Spleen (tissue), 11 donors: ENCODE measurements around the gene SLTM. TPM values are rescaled to one million over a fixed set of nuclear protein-coding genes. Genes with fewer than 3 reads are reported as not detected.
A peak's percentile ranks its signal among the peaks of the same experiment; 100 is the strongest.

ENCODE experiments used
- DNase-seq: peaks from one replicate; pipeline ENCODE4 v3.0.0-alpha.2; 2020
- H3K27ac ChIP-seq, 8 donors: fragments of 200-600 bp; sonication (generic) in 7 of 8; 1 replicate in 4 of 8; 2 replicates in 4 of 8; pipeline versions ENCODE4 v1.5.0 to v1.8.0; 2016 to 2021; ENCODE audit warnings: inconsistent platforms in 4 of 8, mild to moderate bottlenecking in 4 of 8, moderate library complexity in 1 of 8
- H3K27me3 ChIP-seq, 7 donors: fragments of 200-600 bp; sonication (generic) in 6 of 7; replicated peaks in 1 of 7; 1 replicate in 4 of 7; 2 replicates in 3 of 7; pipeline versions ENCODE4 v1.5.0 to v1.8.0; 2016 to 2021; ENCODE audit warnings: inconsistent platforms in 3 of 7, mild to moderate bottlenecking in 1 of 7
- H3K36me3 ChIP-seq, 6 donors: fragments of 200-600 bp; sonication (generic) in 5 of 6; 1 replicate in 4 of 6; 2 replicates in 2 of 6; pipeline versions ENCODE4 v1.5.0 to v1.8.0; 2016 to 2021; ENCODE audit warnings: inconsistent platforms in 2 of 6
- H3K4me1 ChIP-seq, 6 donors: fragments of 200-600 bp; sonication (generic) in 5 of 6; 1 replicate in 3 of 6; 2 replicates in 3 of 6; pipeline versions ENCODE4 v1.5.0 to v1.8.0; 2016 to 2021; ENCODE audit warnings: inconsistent platforms in 3 of 6
- H3K4me3 ChIP-seq, 8 donors: fragments of 200-600 bp; sonication (generic) in 7 of 8; 1 replicate in 4 of 8; 2 replicates in 4 of 8; pipeline versions ENCODE4 v1.5.0 to v1.8.0; 2016 to 2021; ENCODE audit warnings: inconsistent platforms in 4 of 8, mild to moderate bottlenecking in 4 of 8, moderate library complexity in 2 of 8
- H3K9me3 ChIP-seq, 8 donors: fragments of 200-600 bp; sonication (generic) in 7 of 8; 1 replicate in 4 of 8; 2 replicates in 4 of 8; pipeline versions ENCODE4 v1.5.0 to v1.8.0; 2016 to 2021; ENCODE audit warnings: inconsistent platforms in 4 of 8
- POLR2A ChIP-seq, 3 donors: fragments of 450-650 bp; IDR thresholded peaks; one replicate each; pipeline ENCODE4 v1.5.1; 2017; ENCODE audit warnings: antibody characterized with exemption in 3 of 3, mild to moderate bottlenecking in 1 of 3
- POLR2AphosphoS5 ChIP-seq, 3 donors: sonication (generic); formaldehyde crosslinking; IDR thresholded peaks; one replicate each; pipeline ENCODE4 v1.5.1; 2017; ENCODE audit warnings: antibody characterized with exemption in 3 of 3
- WGBS, 5 donors: extraction: QIAGEN DNeasy Blood & Tissue Kit in 3 of 5; methylation state at CpG; one replicate each; pipeline versions ENCODE4 v1.1.5 to v1.1.7; 2013 to 2018; 5-methylcytosine and 5-hydroxymethylcytosine counted together
- intact Hi-C: fragments of 100-400 bp; cut with DNase I; formaldehyde crosslinking; loops from one replicate; pipeline ENCODE4 v1.15.0; 2023; ENCODE audit warnings: low total_unique reads
- polyA plus RNA-seq, 3 donors: library from polyadenylated mRNA; stranded (reverse); fragments of 200-250 nt; gene quantifications; one replicate each; pipeline ENCODE4 v1.2.1, GENCODE V29; 2013
- total RNA-seq, 7 donors: library from RNA; depleted of rRNA in 3 of 7; stranded (reverse); fragments of >200 nt in 3 of 7; fragmentation: NEBNext Ultra II Directional in 4 of 7; extraction: Animal tissue kit (Norgen Biotek cat#: 25700) in 4 of 7; gene quantifications; one replicate each; pipeline versions ENCODE4 v1.1.0 to v1.2.1, GENCODE V29; 2016 to 2021
- TF ChIP-seq, protein P1 (sequence below), 11 experiments: fragments of 200-600 bp in 7 of 11; fragments of 450-650 bp in 4 of 11; sonication (generic) in 4 of 11; IDR thresholded peaks in 8 of 11; conservative IDR thresholded peaks in 3 of 11; 1 replicate in 7 of 11; 2 replicates in 4 of 11; pipeline versions ENCODE4 v1.4.0 to v1.8.0; 2016 to 2021; ENCODE audit warnings: antibody characterized with exemption in 11 of 11, inconsistent platforms in 4 of 11, mild to moderate bottlenecking in 1 of 11
- donor health status: healthy with polysubstance abuse.
- donor health status: DM: no; HTN: no; CAD: no; lungs with moderate emphysema.
- donor health status: DM: no; HTN: no; CAD: no.
- donor health status: Bipolar disorder and iron deficiency.
- donor health status: healthy.
- donor health status: DM: no; HTN: no; CAD: no.
- donor health status: DM: yes; HTN: yes; CAD: no.

The SLTM gene
- total and polyA plus RNA-seq, 10 donors: 43.7 to 176 (median 109) TPM

DNA sequence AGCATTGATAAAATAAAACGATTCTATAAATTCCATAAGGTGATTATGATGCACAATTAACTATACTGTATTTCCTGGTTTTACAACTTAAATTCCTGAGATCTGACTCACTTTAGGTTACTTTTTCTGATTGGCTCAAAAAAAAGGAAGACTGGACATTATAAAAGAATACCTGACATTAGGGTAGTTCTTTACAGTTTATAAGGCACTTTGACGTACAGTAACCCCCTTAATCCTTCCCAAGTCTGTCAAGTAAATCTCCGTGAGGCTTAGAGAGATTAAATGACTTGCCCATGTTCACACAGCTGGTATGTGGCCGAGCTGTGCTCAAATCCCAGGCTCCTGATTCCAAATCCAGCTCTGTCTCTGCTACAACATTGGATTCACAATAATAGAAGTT, 1.0 kb upstream of the SLTM start:
- Histone ChIP-seq H3K36me3 (peaks cover 0 to 12% (median 3%) of the 10 kb centered on the region in 6 donors), H3K4me3 (peak overlapping the region in 4 of 8 donors; percentile 23 to 94 (median 76)), H3K27me3 (no peaks in the 10 kb centered on the region), H3K27ac (peak overlapping the region; percentile 96 to 100 (median 100)), H3K9me3 (no peaks in the 10 kb centered on the region), H3K4me1 (peaks cover 5 to 42% (median 36%) of the 10 kb centered on the region in 6 donors)
- no peak for TF ChIP-seq POLR2AphosphoS5 (IDR thresholded peaks at IDR 0.05)
- TF ChIP-seq, protein P1, sequence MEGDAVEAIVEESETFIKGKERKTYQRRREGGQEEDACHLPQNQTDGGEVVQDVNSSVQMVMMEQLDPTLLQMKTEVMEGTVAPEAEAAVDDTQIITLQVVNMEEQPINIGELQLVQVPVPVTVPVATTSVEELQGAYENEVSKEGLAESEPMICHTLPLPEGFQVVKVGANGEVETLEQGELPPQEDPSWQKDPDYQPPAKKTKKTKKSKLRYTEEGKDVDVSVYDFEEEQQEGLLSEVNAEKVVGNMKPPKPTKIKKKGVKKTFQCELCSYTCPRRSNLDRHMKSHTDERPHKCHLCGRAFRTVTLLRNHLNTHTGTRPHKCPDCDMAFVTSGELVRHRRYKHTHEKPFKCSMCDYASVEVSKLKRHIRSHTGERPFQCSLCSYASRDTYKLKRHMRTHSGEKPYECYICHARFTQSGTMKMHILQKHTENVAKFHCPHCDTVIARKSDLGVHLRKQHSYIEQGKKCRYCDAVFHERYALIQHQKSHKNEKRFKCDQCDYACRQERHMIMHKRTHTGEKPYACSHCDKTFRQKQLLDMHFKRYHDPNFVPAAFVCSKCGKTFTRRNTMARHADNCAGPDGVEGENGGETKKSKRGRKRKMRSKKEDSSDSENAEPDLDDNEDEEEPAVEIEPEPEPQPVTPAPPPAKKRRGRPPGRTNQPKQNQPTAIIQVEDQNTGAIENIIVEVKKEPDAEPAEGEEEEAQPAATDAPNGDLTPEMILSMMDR (IDR thresholded peaks at IDR 0.05 in 8 of 11, conservative IDR thresholded peaks at IDR 0.05 in 3 of 11): no peak
- TF ChIP-seq POLR2A (IDR thresholded peaks at IDR 0.05): no peak
- 83 to 93% (median 87%) methylated on average over 4 of the region's 4 CpGs for WGBS, 5 donors
- DNase-seq: no peak
- intact Hi-C loops: loop anchor here (10.0 kb wide), 1 partner anchor 160 kb away; the partner anchor contains the start of gene MINDY2

DNA sequence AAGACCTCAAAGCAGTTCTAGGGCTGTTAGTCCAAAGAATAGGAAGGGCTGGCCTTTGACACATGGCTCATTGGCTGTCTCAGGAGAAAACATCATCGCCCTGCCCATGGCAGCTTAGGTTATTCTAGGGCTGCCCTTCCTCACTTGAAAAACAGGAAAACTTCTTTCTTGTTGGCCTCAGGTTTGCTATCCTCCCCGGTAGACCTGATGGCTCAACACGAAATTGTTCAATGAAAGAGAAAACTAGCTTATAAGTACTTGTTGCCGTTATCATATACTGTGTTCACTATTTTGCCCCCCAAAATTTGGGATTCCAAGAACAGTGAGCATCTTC, 602 bp upstream of the SLTM start:
- peak overlapping the region; percentile 23 to 94 (median 70) for H3K4me3 ChIP-seq
- no peak for DNase-seq
- TF ChIP-seq, protein P1 (IDR thresholded peaks at IDR 0.05 in 8 of 11, conservative IDR thresholded peaks at IDR 0.05 in 3 of 11): no peak
- TF ChIP-seq POLR2A (IDR thresholded peaks at IDR 0.05): no peak
- no peaks in the 10 kb centered on the region for H3K27me3 ChIP-seq
- H3K36me3 ChIP-seq: peaks cover 0 to 16% (median 7%) of the 10 kb centered on the region in 6 donors
- H3K9me3 ChIP-seq: no peaks in the 10 kb centered on the region
- 18 to 27% (median 20%) methylated on average over 4 of the region's 4 CpGs for whole genome bisulfite sequencing, 5 donors
- H3K4me1 ChIP-seq: peaks cover 5 to 46% (median 36%) of the 10 kb centered on the region in 6 donors
- peak overlapping the region; percentile 96 to 100 (median 100) for H3K27ac ChIP-seq
- intact Hi-C loops: loop anchor here (10.0 kb wide), 1 partner anchor 159 kb away; the partner anchor contains the start of gene MINDY2

GRCh38 chr15:58932710-58933280, 684 bp downstream of the SLTM start:
- intact Hi-C loops: loop anchor here (10.0 kb wide), 1 partner anchor 158 kb away; the partner anchor contains the start of gene MINDY2
- Histone ChIP-seq H3K27ac (peak overlapping the region; percentile 96 to 100 (median 100)), H3K9me3 (no peaks in the 10 kb centered on the region), H3K36me3 (peaks cover 0 to 29% (median 18%) of the 10 kb centered on the region in 6 donors), H3K27me3 (no peaks in the 10 kb centered on the region), H3K4me3 (peak overlapping the region; percentile 56 to 94 (median 70)), H3K4me1 (peaks cover 5 to 53% (median 38%) of the 10 kb centered on the region in 6 donors)
- WGBS, 5 donors: 0 to 1% (median 0%) methylated on average over 22 to 37 of the region's 37 CpGs
- TF ChIP-seq POLR2A (IDR thresholded peaks at IDR 0.05): no peak
- TF ChIP-seq, protein P1 (IDR thresholded peaks at IDR 0.05 in 8 of 11, conservative IDR thresholded peaks at IDR 0.05 in 3 of 11): no peak
- no peak for TF ChIP-seq POLR2AphosphoS5 (IDR thresholded peaks at IDR 0.05)
- DNase-seq: no peak

- TF ChIP-seq POLR2AphosphoS5 (IDR thresholded peaks at IDR 0.05) (peak in 1 of 3 donors; percentile 9), POLR2A (IDR thresholded peaks at IDR 0.05) (no peak)
- TF ChIP-seq, protein P1 (IDR thresholded peaks at IDR 0.05 in 8 of 11, conservative IDR thresholded peaks at IDR 0.05 in 3 of 11): no peak
- Histone ChIP-seq H3K36me3 (peaks cover 0 to 36% (median 25%) of the 10 kb centered on the region in 6 donors), H3K27ac (peak overlapping the region; percentile 4 to 100 (median 100)), H3K4me1 (peaks cover 5 to 59% (median 38%) of the 10 kb centered on the region in 6 donors), H3K27me3 (no peaks in the 10 kb centered on the region), H3K4me3 (peak overlapping the region; percentile 56 to 94 (median 70)), H3K9me3 (no peaks in the 10 kb centered on the region)
- intact Hi-C loops: loop anchor here (10.0 kb wide), 1 partner anchor 157 kb away; the partner anchor contains the start of gene MINDY2
- 0 to 3% (median 1%) methylated on average over 6 of the region's 6 CpGs for WGBS, 5 donors
- no peak for DNase-seq
Measured at GRCh38 chr15:58931987-58932588, 1.4 kb downstream of the SLTM start.
